IMR-90 (cell line): ENCODE measurements around the gene RPL23. TPM values are rescaled to one million over a fixed set of nuclear protein-coding genes. Genes with fewer than 3 reads are reported as not detected.

Experiments used
- ATAC-seq: fragments of 200-7000 bp; cut with Tn5 transposase; 2 replicates; pipeline ENCODE4 v1.9.1; 2020; ENCODE audit warnings: low read depth, mild to moderate bottlenecking, moderate library complexity
- BruUV-seq: library from RNA; stranded (reverse); fragments of 400-500 nt; replicated peaks from 2 replicates; lab custom pipeline; 2021; lab: Mats Ljungman, UMichigan
- CTCF ChIA-PET: fragments of 300-600 bp; formaldehyde crosslinking; extraction: SDS; loops from one replicate; lab custom pipeline; 2021; ENCODE audit warnings: antibody characterized with exemption; lab: Yijun Ruan, JAX
- POLR2A ChIA-PET: fragments of 300-600 bp; sonication (Branson Sonifier 250); formaldehyde crosslinking; loops from one replicate; lab custom pipeline; 2022; ENCODE audit warnings: antibody characterized with exemption; ENCODE audit not compliant: unreplicated experiment; lab: Charles Lee
- DNase-seq: peaks from one replicate; pipeline ENCODE4 v3.0.0; 2013
- H2AFZ ChIP-seq: replicated peaks from 2 replicates; pipeline ENCODE3; 2013; ENCODE audit warnings: low read length, mild to moderate bottlenecking; ENCODE audit not compliant: poor library complexity
- H2AK5ac ChIP-seq: 2 replicates; pipeline ENCODE4 v1.6.1; 2013; ENCODE audit warnings: low read depth, low read length, inconsistent platforms
- H2AK9ac ChIP-seq: replicated peaks from 2 replicates; pipeline ENCODE3; 2013; ENCODE audit warnings: mild to moderate bottlenecking, low read depth, low read length, moderate library complexity; ENCODE audit not compliant: poor library complexity
- H2BK120ac ChIP-seq: 2 replicates; pipeline ENCODE4 v1.6.1; 2013; ENCODE audit warnings: low read depth, low read length, inconsistent platforms
- H2BK15ac ChIP-seq: 3 replicates; pipeline ENCODE4 v1.6.1; 2013; ENCODE audit warnings: low read depth, low read length, inconsistent platforms
- H2BK20ac ChIP-seq: 2 replicates; pipeline ENCODE4 v1.6.1; 2013; ENCODE audit warnings: low read depth, mild to moderate bottlenecking, inconsistent platforms, low read length, moderate library complexity
- H2BK5ac ChIP-seq: 2 replicates; pipeline ENCODE4 v1.6.1; 2013; ENCODE audit warnings: mild to moderate bottlenecking, low read depth, low read length, inconsistent platforms; ENCODE audit not compliant: poor library complexity, severe bottlenecking
- H3K14ac ChIP-seq: replicated peaks from 2 replicates; pipeline ENCODE4 v1.6.1; 2013; ENCODE audit warnings: low read depth, low read length, inconsistent platforms
- H3K18ac ChIP-seq: 2 replicates; pipeline ENCODE4 v1.6.1; 2013; ENCODE audit warnings: low read depth, low read length, control low read depth
- H3K23ac ChIP-seq: 2 replicates; pipeline ENCODE4 v1.6.1; 2013; ENCODE audit warnings: low read depth, low read length, inconsistent platforms
- H3K27ac ChIP-seq: 2 replicates; pipeline ENCODE4 v1.5.1; 2013; ENCODE audit warnings: mild to moderate bottlenecking, control low read depth, low read length; ENCODE audit not compliant: insufficient read depth
- H3K27me3 ChIP-seq: 2 replicates; pipeline ENCODE4 v1.6.1; 2013; ENCODE audit warnings: low read length; ENCODE audit not compliant: control insufficient read depth, insufficient read depth
- H3K36me3 ChIP-seq: 2 replicates; pipeline ENCODE4 v1.6.1; 2013; ENCODE audit warnings: low read length, mixed read lengths; ENCODE audit not compliant: control insufficient read depth, insufficient read depth
- H3K4ac ChIP-seq: 2 replicates; pipeline ENCODE4 v1.6.1; 2013; ENCODE audit warnings: low read depth, low read length, inconsistent platforms
- H3K4me1 ChIP-seq: 2 replicates; pipeline ENCODE4 v1.6.1; 2013; ENCODE audit warnings: low read length, mixed read lengths; ENCODE audit not compliant: control insufficient read depth, insufficient read depth
- H3K4me2 ChIP-seq: 2 replicates; pipeline ENCODE4 v1.6.1; 2013; ENCODE audit warnings: low read depth, mild to moderate bottlenecking, control low read depth, low read length, moderate library complexity
- H3K4me3 ChIP-seq: 2 replicates; pipeline ENCODE4 v1.5.1; 2013; ENCODE audit warnings: low read depth, mild to moderate bottlenecking, control low read depth, low read length, moderate library complexity; ENCODE audit not compliant: insufficient read depth
- H3K56ac ChIP-seq: 2 replicates; pipeline ENCODE4 v1.6.1; 2013; ENCODE audit warnings: low read length, inconsistent platforms; ENCODE audit not compliant: insufficient read depth; ENCODE audit errors: extremely low read depth
- H3K79me1 ChIP-seq, 2 experiments: 2 replicates each; pipeline ENCODE4 v1.6.1; 2013; ENCODE audit warnings: low read length in 2 of 2, inconsistent platforms in 1 of 2, low read depth in 1 of 2
- H3K9ac ChIP-seq: 2 replicates; pipeline ENCODE4 v1.6.1; 2013; ENCODE audit warnings: low read depth, low read length, control low read depth
- H3K9me1 ChIP-seq: 2 replicates; pipeline ENCODE4 v1.6.1; 2013; ENCODE audit warnings: low read length, inconsistent platforms; ENCODE audit not compliant: insufficient read depth
- H3K9me3 ChIP-seq: 2 replicates; pipeline ENCODE4 v1.6.1; 2013; ENCODE audit warnings: low read length; ENCODE audit not compliant: control insufficient read depth, insufficient read depth
- H4K20me1 ChIP-seq: 2 replicates; pipeline ENCODE4 v1.6.1; 2013; ENCODE audit warnings: low read length, inconsistent platforms; ENCODE audit not compliant: insufficient read depth
- H4K5ac ChIP-seq: 2 replicates; pipeline ENCODE4 v1.6.1; 2013; ENCODE audit warnings: mild to moderate bottlenecking, low read depth, low read length, control low read depth
- H4K8ac ChIP-seq, 2 experiments: 2 replicates each; pipeline ENCODE4 v1.6.1; 2013; ENCODE audit warnings: low read depth in 2 of 2, low read length in 2 of 2, control low read depth in 1 of 2, inconsistent platforms in 1 of 2
- H4K91ac ChIP-seq: 2 replicates; pipeline ENCODE4 v1.6.1; 2013; ENCODE audit warnings: low read depth, low read length, inconsistent platforms; ENCODE audit not compliant: insufficient read depth
- CHD1 ChIP-seq: IDR thresholded peaks from 2 replicates; pipeline ENCODE4 v1.6.1; 2012; ENCODE audit warnings: low read depth, low read length, improper control_type of control experiment
- RCOR1 ChIP-seq: IDR thresholded peaks from 2 replicates; pipeline ENCODE4 v1.6.1; 2012; ENCODE audit warnings: mild to moderate bottlenecking, low read length, improper control_type of control experiment; ENCODE audit not compliant: insufficient replicate concordance
- RFX5 ChIP-seq: IDR thresholded peaks from 2 replicates; pipeline ENCODE4 v1.8.0; 2012; ENCODE audit warnings: low read depth, mild to moderate bottlenecking, low read length, moderate library complexity
- WGBS, 2 experiments: methylation state at CpG; one replicate each; pipeline versions ENCODE4 v1.1.5 to v1.1.7; 2013; ENCODE audit warnings: missing lambda C conversion rate in 2 of 2; ENCODE audit not compliant: insufficient read length in 1 of 2; ENCODE audit errors: extremely low coverage in 2 of 2; 5-methylcytosine and 5-hydroxymethylcytosine counted together
- dilution Hi-C: fragments of 300-500 bp; cut with HindIII; formaldehyde crosslinking; loops from one replicate; pipeline ENCODE4 v1.14.3; 2018; ENCODE audit warnings: low sequenced_read_pairs; ENCODE audit not compliant: unreplicated experiment
- in situ Hi-C: fragments of 300-500 bp; cut with MboI; formaldehyde crosslinking; loops from 3 replicates; pipeline ENCODE4 v1.14.3; 2019; ENCODE audit warnings: low sequenced_read_pairs, inconsistent platforms, mixed read lengths
- intact Hi-C: fragments of 100-400 bp; cut with micrococcal nuclease; formaldehyde crosslinking; loops from 2 replicates; pipeline ENCODE4 v1.10.0; 2022
- polyA plus RNA-seq, 3 experiments: library from polyadenylated mRNA; depleted of rRNA; stranded (reverse); fragments of >200 nt; gene quantifications; 2 replicates each; pipeline ENCODE4 v1.2.3, GENCODE V29; 2012; ENCODE audit warnings: low replicate concordance in 1 of 3
- total RNA-seq: library from RNA; depleted of rRNA; stranded (reverse); fragments of >200 nt; gene quantifications from 2 replicates; pipeline ENCODE4 v1.2.3, GENCODE V29; 2012
- TF ChIP-seq, protein P1 (sequence below): conservative IDR thresholded peaks from 2 replicates; pipeline ENCODE4 v1.5.1; 2012; ENCODE audit warnings: mild to moderate bottlenecking, low read depth, low read length, improper control_type of control experiment

RPL23 gene
- total and polyA plus RNA-seq, 2 of the 4 experiments (the other 2 are of a cell fraction), result 1,170 to 2,308 TPM

- peak overlapping the region; percentile 97 for H3K4me2 ChIP-seq
- no peak overlapping the region for H2BK120ac ChIP-seq
- H3K23ac ChIP-seq, result peak overlapping the region; percentile 71
- TF ChIP-seq RFX5, result no peak
- TF ChIP-seq CHD1, result no peak
- TF ChIP-seq, protein P1, sequence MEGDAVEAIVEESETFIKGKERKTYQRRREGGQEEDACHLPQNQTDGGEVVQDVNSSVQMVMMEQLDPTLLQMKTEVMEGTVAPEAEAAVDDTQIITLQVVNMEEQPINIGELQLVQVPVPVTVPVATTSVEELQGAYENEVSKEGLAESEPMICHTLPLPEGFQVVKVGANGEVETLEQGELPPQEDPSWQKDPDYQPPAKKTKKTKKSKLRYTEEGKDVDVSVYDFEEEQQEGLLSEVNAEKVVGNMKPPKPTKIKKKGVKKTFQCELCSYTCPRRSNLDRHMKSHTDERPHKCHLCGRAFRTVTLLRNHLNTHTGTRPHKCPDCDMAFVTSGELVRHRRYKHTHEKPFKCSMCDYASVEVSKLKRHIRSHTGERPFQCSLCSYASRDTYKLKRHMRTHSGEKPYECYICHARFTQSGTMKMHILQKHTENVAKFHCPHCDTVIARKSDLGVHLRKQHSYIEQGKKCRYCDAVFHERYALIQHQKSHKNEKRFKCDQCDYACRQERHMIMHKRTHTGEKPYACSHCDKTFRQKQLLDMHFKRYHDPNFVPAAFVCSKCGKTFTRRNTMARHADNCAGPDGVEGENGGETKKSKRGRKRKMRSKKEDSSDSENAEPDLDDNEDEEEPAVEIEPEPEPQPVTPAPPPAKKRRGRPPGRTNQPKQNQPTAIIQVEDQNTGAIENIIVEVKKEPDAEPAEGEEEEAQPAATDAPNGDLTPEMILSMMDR, result no peak
- TF ChIP-seq RCOR1, result no peak
- intact Hi-C loops (no loop called here), dilution Hi-C loops (no loop called here), in situ Hi-C loops (no loop called here)
- H3K36me3 ChIP-seq, result peaks cover 48% of the 10 kb centered on the region
- no CpG with 5 or more reads among the region's 2 CpGs for WGBS, 2 experiments
- BruUV-seq, result no TSS peak
- no peak overlapping the region for H3K27ac ChIP-seq
- no peak overlapping the region for H4K91ac ChIP-seq
- H3K9me3 ChIP-seq, result no peaks in the 10 kb centered on the region
- no peak overlapping the region for H4K5ac ChIP-seq
- DNase-seq, result no peak
- H4K20me1 ChIP-seq, result peaks cover 61% of the 10 kb centered on the region
- H3K27me3 ChIP-seq, result no peaks in the 10 kb centered on the region
- H3K18ac ChIP-seq, result no peak overlapping the region
- H3K9me1 ChIP-seq, result 0 out of 2 replicates have a peak, but pooled peaks cover 7% of the 10 kb centered on the region
- peaks cover 16 to 57% of the 10 kb centered on the region in 2 experiments for H3K79me1 ChIP-seq
- H2AK5ac ChIP-seq, result no peak overlapping the region
- H3K4me3 ChIP-seq, result peak overlapping the region; percentile 76
- no peak overlapping the region for H2BK20ac ChIP-seq
- no peak for ATAC-seq
- no peak overlapping the region for H2BK5ac ChIP-seq
- no peak overlapping the region for H3K4ac ChIP-seq
- no peak overlapping the region for H2AFZ ChIP-seq
- POLR2A ChIA-PET, result no interaction called here
- H3K9ac ChIP-seq, result peak overlapping the region; percentile 95
- H4K8ac ChIP-seq, result no peak overlapping the region
- peak overlapping the region; percentile 25; the same call in 1 of the 2 replicates for H3K14ac ChIP-seq
- CTCF ChIA-PET, result no interaction called here
- peak overlapping the region; percentile 29; the same call in 1 of the 2 replicates for H3K56ac ChIP-seq
- no peak overlapping the region for H2AK9ac ChIP-seq
- peaks cover 3% of the 10 kb centered on the region; the same call in 1 of the 2 replicates for H3K4me1 ChIP-seq
- H2BK15ac ChIP-seq, result no peak overlapping the region
These were observed 2.1 kb downstream of the RPL23 start for GRCh38 chr17:38851434-38851833.
